ENCODE data around the gene PAEP. TPM values are rescaled to one million over a fixed set of nuclear protein-coding genes. Genes with fewer than 3 reads are reported as not detected.

Gene PAEP
- total RNA-seq, 1 donor = not detected

- H3K4me3 ChIP-seq (ENCODE audit: low read depth, low read length) = no peak overlapping the region
- TF ChIP-seq CTCF (IDR thresholded peaks at IDR 0.05; ENCODE audit: insufficient read depth, low read depth, low read length) = no peak
- no peak for DNase-seq (ENCODE audit: low read depth)
Measured at GRCh38 chr9:135580664-135581380, 19.3 kb downstream of the PAEP start.

- no peak for DNase-seq (ENCODE audit: low read depth)
- H3K4me3 ChIP-seq (ENCODE audit: low read depth, low read length) = no peak overlapping the region
- no peak for TF ChIP-seq CTCF (IDR thresholded peaks at IDR 0.05; ENCODE audit: insufficient read depth, low read depth, low read length)
Measured at GRCh38 chr9:135581636-135582426, 20.3 kb downstream of the PAEP start.

GRCh38 chr9:135582541-135582940 lies 21.0 kb downstream of the PAEP start:
- DNase-seq (ENCODE audit: low read depth) = no peak
- no peak for TF ChIP-seq CTCF (IDR thresholded peaks at IDR 0.05; ENCODE audit: insufficient read depth, low read depth, low read length)
- H3K4me3 ChIP-seq (ENCODE audit: low read depth, low read length) = no peak overlapping the region

GRCh38 chr9:135582966-135583687 lies 21.6 kb downstream of the PAEP start:
- no peak for TF ChIP-seq CTCF (IDR thresholded peaks at IDR 0.05; ENCODE audit: insufficient read depth, low read depth, low read length)
- no peak for DNase-seq (ENCODE audit: low read depth)
- no peak overlapping the region for H3K4me3 ChIP-seq (ENCODE audit: low read depth, low read length)

GRCh38 chr9:135583688-135584011 lies 22.1 kb downstream of the PAEP start:
- no peak for TF ChIP-seq CTCF (IDR thresholded peaks at IDR 0.05; ENCODE audit: insufficient read depth, low read depth, low read length)
- DNase-seq (ENCODE audit: low read depth) = no peak
- H3K4me3 ChIP-seq (ENCODE audit: low read depth, low read length) = no peak overlapping the region

GRCh38 chr9:135584371-135584770 lies 22.8 kb downstream of the PAEP start:
- H3K4me3 ChIP-seq (ENCODE audit: low read depth, low read length) = no peak overlapping the region
- DNase-seq (ENCODE audit: low read depth) = no peak
- no peak for TF ChIP-seq CTCF (IDR thresholded peaks at IDR 0.05; ENCODE audit: insufficient read depth, low read depth, low read length)

Measured in fibroblast of villous mesenchyme (primary cell).